ENCODE data around the gene PBLD. TPM values are rescaled to one million over a fixed set of nuclear protein-coding genes. Genes with fewer than 3 reads are reported as not detected.

The PBLD gene
- total and polyA plus RNA-seq, 2 experiments from 2014 or later: 4.6 to 5.6 TPM

DNA sequence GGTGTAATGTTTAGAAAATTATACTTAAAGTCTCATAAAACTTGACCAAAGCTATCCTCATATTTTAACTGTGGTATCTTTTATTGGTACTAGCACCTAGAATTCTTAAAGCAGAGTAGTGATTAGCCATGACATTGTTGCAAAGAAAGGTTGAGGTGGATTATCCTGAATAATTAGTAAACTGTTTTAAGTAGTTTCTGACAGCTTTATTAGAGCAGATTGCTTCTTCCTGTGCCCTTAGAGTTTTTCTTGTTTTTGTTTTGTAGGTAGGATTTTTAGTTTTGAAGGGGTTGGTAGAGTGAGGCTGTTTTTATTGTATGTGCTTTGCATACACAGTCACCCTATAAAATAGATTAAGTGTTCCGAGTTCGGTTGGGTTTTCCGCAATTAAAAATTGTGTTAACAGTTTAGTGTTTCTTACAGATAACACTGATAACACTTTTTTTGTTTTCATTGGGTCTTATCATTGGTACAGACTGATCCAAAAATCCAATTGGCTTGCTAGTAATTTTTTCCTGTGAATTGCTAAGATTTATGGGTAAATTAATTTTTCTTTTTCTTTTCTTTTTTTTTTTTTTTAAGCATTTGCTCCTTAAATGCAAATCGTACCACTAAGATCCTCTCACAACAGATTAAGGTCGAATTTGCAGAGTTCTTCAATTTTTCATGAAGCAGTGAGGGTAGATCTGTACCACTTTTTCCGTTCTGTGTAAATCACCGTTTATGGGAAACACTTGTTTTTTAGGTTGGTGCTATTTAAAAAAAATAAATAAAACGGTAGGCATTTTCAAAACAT is 2.1 kb upstream of the PBLD start:
- no peak for DNase-seq (ENCODE audit: low read depth in 1 of 2, low spot score in 1 of 2)
- Histone ChIP-seq H3K27ac (no peak overlapping the region), H3K9me3 (ENCODE audit: low read depth) (no peaks in the 10 kb centered on the region), H3K4me3 (peak overlapping the region; percentile 82), H3K27me3 (no peaks in the 10 kb centered on the region), H3K4me1 (ENCODE audit: low read depth) (peaks cover 37% of the 10 kb centered on the region), H3K36me3 (peaks cover 21% of the 10 kb centered on the region)
- TF ChIP-seq, protein P1, sequence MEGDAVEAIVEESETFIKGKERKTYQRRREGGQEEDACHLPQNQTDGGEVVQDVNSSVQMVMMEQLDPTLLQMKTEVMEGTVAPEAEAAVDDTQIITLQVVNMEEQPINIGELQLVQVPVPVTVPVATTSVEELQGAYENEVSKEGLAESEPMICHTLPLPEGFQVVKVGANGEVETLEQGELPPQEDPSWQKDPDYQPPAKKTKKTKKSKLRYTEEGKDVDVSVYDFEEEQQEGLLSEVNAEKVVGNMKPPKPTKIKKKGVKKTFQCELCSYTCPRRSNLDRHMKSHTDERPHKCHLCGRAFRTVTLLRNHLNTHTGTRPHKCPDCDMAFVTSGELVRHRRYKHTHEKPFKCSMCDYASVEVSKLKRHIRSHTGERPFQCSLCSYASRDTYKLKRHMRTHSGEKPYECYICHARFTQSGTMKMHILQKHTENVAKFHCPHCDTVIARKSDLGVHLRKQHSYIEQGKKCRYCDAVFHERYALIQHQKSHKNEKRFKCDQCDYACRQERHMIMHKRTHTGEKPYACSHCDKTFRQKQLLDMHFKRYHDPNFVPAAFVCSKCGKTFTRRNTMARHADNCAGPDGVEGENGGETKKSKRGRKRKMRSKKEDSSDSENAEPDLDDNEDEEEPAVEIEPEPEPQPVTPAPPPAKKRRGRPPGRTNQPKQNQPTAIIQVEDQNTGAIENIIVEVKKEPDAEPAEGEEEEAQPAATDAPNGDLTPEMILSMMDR (IDR thresholded peaks at IDR 0.05; ENCODE audit: low read depth, low read length): no peak

DNA sequence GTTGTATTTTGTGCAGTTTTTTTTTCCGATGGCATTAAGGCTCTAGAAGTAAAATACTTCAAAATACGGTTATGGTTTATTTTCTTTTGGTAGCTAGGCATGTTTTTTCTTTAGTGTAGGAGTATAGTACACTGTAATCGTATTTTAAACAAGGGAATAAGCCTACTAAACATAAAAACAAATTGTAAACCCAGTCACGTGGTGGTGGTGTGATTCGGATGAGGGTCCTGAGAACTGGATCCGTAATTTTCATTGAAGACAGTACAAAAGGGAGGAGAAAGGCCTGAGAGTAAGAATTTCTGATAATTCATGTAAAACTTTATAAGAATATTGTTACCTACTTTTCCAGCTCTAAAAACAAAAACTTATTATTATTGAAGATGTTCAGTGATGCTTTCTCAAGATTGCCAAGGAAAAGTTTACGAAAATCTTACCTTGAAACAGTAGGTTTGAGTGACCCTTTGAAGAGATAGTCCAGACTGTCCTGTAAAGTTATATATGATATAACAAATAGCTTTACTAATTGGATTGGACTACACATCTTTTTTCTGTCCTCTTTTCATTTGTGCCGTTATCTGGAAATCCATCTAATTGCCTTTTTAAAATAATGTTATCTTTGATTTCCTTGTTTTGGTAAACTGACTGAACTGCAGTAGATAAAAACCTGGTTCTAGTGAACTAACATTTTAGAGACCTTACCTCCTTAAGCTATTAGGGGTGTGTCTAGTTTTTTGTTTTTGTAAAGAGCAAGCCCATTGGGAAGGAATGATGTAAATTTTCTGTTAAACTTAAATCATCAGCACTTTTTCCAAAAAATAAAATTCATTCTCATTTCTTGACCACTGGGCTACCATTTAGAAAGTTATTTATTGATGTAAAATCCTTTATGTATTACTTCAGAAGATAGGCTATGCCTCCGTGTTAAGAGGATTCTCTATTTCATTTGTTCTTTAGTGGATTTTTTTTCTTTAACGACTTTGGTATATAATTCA is 1.0 kb upstream of the PBLD start:
- H3K4me1 ChIP-seq (ENCODE audit: low read depth): peaks cover 37% of the 10 kb centered on the region
- H3K4me3 ChIP-seq: peak overlapping the region; percentile 82
- TF ChIP-seq, protein P1 (IDR thresholded peaks at IDR 0.05; ENCODE audit: low read depth, low read length): no peak
- H3K9me3 ChIP-seq (ENCODE audit: low read depth): no peaks in the 10 kb centered on the region
- peak overlapping the region; percentile 95 for H3K27ac ChIP-seq
- DNase-seq (ENCODE audit: low read depth in 1 of 2, low spot score in 1 of 2): no peak
- peaks cover 10% of the 10 kb centered on the region for H3K36me3 ChIP-seq
- H3K27me3 ChIP-seq: no peaks in the 10 kb centered on the region

DNA sequence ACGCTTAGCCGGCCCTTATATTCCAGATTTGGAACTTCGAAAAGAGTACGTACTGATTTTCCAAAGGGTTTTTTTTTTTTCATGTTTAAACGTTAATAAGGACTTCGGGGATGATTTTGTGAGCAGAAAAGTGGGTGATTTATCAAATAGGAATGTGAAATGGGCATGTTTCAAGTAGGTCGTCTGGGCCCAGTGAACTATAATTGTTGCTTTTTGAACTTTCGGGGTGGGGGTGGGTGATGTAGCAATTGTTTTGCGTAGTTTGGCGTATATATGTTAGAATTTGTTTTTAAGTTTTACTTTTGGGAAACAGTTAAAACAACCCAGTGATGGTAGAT is 299 bp upstream of the PBLD start:
- Histone ChIP-seq H3K36me3 (peaks cover 3% of the 10 kb centered on the region), H3K4me1 (ENCODE audit: low read depth) (peaks cover 37% of the 10 kb centered on the region), H3K4me3 (peak overlapping the region; percentile 82), H3K27me3 (no peaks in the 10 kb centered on the region), H3K27ac (peak overlapping the region; percentile 95), H3K9me3 (ENCODE audit: low read depth) (no peaks in the 10 kb centered on the region)
- TF ChIP-seq, protein P1 (IDR thresholded peaks at IDR 0.05; ENCODE audit: low read depth, low read length): no peak
- DNase-seq (ENCODE audit: low read depth in 1 of 2, low spot score in 1 of 2): no peak

DNA sequence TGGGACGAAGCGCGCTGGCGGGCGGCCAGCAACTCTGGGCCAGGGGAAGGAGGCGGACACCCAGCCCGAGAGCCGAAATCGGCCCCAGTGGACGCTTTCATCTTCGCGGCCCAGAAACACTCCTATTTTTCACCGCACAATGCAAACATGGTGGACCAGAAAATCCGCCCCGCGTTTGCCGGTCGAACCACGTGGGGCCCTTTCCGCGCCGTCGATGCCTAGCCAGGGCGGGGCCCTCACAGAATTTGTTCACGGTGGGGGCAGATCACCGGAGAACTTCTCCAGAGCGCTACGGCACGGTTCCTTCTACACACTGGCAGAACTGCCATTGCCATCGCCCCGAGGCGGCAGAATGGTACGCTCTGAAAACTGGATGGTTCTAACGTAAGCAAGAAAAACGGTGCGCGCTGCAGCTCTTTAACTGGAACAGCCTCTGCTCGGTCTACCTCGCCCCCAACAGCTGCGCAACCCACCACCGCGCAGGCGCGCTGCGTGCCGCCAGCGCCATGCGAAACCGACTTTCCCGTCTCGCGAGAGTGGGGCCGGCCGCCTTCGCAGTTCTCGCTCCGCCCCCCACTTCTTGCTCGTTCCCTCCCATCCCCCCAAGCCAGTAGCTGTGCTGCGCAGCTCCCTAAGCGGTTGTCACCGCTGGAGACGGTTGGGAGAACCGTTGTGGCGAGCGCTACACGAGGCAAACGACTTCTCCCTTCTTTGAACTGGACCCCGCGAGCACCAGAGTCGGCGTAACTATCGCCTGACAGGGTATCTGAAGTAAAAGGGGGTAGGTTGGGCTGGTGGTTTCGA is 1.1 kb downstream of the PBLD start, which contains the start of gene HNRNPH3:
HNRNPH3 (plus strand) TSS at position 610 of the 804 bp plus-strand sequence. CDS start 5,158 bp downstream, outside the sequence.
- peak; percentile 99 to 100 for DNase-seq (ENCODE audit: low read depth in 1 of 2, low spot score in 1 of 2)
- Histone ChIP-seq H3K9me3 (ENCODE audit: low read depth) (no peaks in the 10 kb centered on the region), H3K36me3 (no peaks in the 10 kb centered on the region), H3K4me3 (peak within 1 kb of the TSS; percentile 82), H3K27me3 (no peaks in the 10 kb centered on the region), H3K27ac (peak within 1 kb of the TSS; percentile 95), H3K4me1 (ENCODE audit: low read depth) (peaks cover 28% of the 10 kb centered on the region)
- TF ChIP-seq, protein P1 (IDR thresholded peaks at IDR 0.05; ENCODE audit: low read depth, low read length): no peak
